ENCODE results near the gene CHIC1. TPM values are rescaled to one million over a fixed set of nuclear protein-coding genes. Genes with fewer than 3 reads are reported as not detected.
"Not testable (repeated sequence)": the region's sequence is repeated elsewhere in the genome, so short reads cannot be mapped to it uniquely, and the experiment has no call there.

Gene CHIC1
- total RNA-seq, 1 experiment from 2014 or later = 5.5 TPM

- DNase-seq (ENCODE audit: low read depth in 1 of 2, low spot score in 2 of 2) = no peak
- no peak overlapping the region for H3K27ac ChIP-seq
- H3K4me3 ChIP-seq = no peak overlapping the region
- no peaks in the 10 kb centered on the region for H3K4me1 ChIP-seq (replicated peaks)
- no peaks in the 10 kb centered on the region for H3K27me3 ChIP-seq (replicated peaks)
- no peaks in the 10 kb centered on the region for H3K36me3 ChIP-seq
- H3K9me3 ChIP-seq (replicated peaks) = no peaks in the 10 kb centered on the region
Observed at GRCh38 chrX:73647212-73647611, 84.2 kb downstream of the CHIC1 start.

- H3K27ac ChIP-seq = no peak overlapping the region
- no peak for DNase-seq (ENCODE audit: low read depth in 1 of 2, low spot score in 2 of 2)
- H3K36me3 ChIP-seq = no peaks in the 10 kb centered on the region
- no peaks in the 10 kb centered on the region for H3K27me3 ChIP-seq (replicated peaks)
- H3K4me1 ChIP-seq (replicated peaks) = no peaks in the 10 kb centered on the region
- H3K9me3 ChIP-seq (replicated peaks) = no peaks in the 10 kb centered on the region
- H3K4me3 ChIP-seq = no peak overlapping the region
Observed at GRCh38 chrX:73647632-73648322, 84.8 kb downstream of the CHIC1 start.

- DNase-seq (ENCODE audit: low read depth in 1 of 2, low spot score in 2 of 2); H3K9me3 ChIP-seq (replicated peaks); H3K27ac ChIP-seq; H3K36me3 ChIP-seq; H3K4me3 ChIP-seq; H3K4me1 ChIP-seq (replicated peaks); H3K27me3 ChIP-seq (replicated peaks): not testable (repeated sequence)
Observed at GRCh38 chrX:73661322-73661721, 98.3 kb downstream of the CHIC1 start.

DNA sequence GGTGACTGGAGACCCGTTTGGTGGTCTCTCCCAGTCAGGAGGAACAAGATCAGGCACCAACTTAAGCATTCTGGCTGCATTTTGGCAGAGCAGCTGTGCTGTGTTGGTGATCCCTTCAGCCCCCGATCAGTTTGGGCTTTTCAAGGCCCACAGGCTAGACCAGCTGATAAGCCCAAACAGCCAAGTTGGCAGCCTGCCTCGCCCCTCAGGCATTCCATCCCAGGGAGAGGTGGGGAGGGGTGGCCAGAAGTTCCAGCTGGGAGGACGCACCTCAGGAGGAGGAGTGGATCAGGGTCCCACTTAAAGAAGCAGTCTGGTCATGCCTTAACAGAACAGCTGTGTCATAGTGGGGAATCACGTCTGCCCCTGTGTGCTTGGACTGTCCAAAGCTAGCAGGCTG is 105.8 kb downstream of the CHIC1 start:
- Histone ChIP-seq H3K4me1 (replicated peaks) (no peaks in the 10 kb centered on the region), H3K4me3 (no peak overlapping the region), H3K27me3 (replicated peaks) (no peaks in the 10 kb centered on the region), H3K36me3 (no peaks in the 10 kb centered on the region), H3K9me3 (replicated peaks) (no peaks in the 10 kb centered on the region), H3K27ac (no peak overlapping the region)
- no peak for DNase-seq (ENCODE audit: low read depth in 1 of 2, low spot score in 2 of 2)

- H3K4me3 ChIP-seq = no peak overlapping the region
- H3K4me1 ChIP-seq (replicated peaks) = no peaks in the 10 kb centered on the region
- H3K27me3 ChIP-seq (replicated peaks) = no peaks in the 10 kb centered on the region
- no peaks in the 10 kb centered on the region for H3K9me3 ChIP-seq (replicated peaks)
- H3K36me3 ChIP-seq = no peaks in the 10 kb centered on the region
- DNase-seq (ENCODE audit: low read depth in 1 of 2, low spot score in 2 of 2) = no peak
- no peak overlapping the region for H3K27ac ChIP-seq
Observed at GRCh38 chrX:73681408-73681807, 118.4 kb downstream of the CHIC1 start.

- Histone ChIP-seq H3K27ac (no peak overlapping the region), H3K4me1 (replicated peaks) (no peaks in the 10 kb centered on the region), H3K36me3 (no peaks in the 10 kb centered on the region), H3K27me3 (replicated peaks) (no peaks in the 10 kb centered on the region), H3K9me3 (replicated peaks) (no peaks in the 10 kb centered on the region), H3K4me3 (no peak overlapping the region)
- DNase-seq (ENCODE audit: low read depth in 1 of 2, low spot score in 2 of 2) = no peak
Observed at GRCh38 chrX:73683236-73683859, 120.4 kb downstream of the CHIC1 start.

- not testable (repeated sequence) for H3K36me3 ChIP-seq; H3K27ac ChIP-seq; H3K4me1 ChIP-seq (replicated peaks); H3K9me3 ChIP-seq (replicated peaks); H3K27me3 ChIP-seq (replicated peaks); DNase-seq (ENCODE audit: low read depth in 1 of 2, low spot score in 2 of 2); H3K4me3 ChIP-seq
Observed at GRCh38 chrX:73707014-73707413, 144.0 kb downstream of the CHIC1 start.

GRCh38 chrX:73728602-73729001 is 165.6 kb downstream of the CHIC1 start:
- Histone ChIP-seq H3K27me3 (replicated peaks) (no peaks in the 10 kb centered on the region), H3K4me1 (replicated peaks) (no peaks in the 10 kb centered on the region), H3K36me3 (no peaks in the 10 kb centered on the region), H3K9me3 (replicated peaks) (no peaks in the 10 kb centered on the region), H3K4me3 (no peak overlapping the region), H3K27ac (no peak overlapping the region)
- DNase-seq (ENCODE audit: low read depth in 1 of 2, low spot score in 2 of 2) = no peak

Other genes starting within 250 kb of the CHIC1 start
- not detected in 2 replicates for gene CDX4, start 116.1 kb upstream of the CHIC1 start, total RNA-seq (2014; rRNA removed; shearing (Covaris generic))